HUES64 (cell line): ENCODE results near the gene PRR16.

Source experiments
- H3K27ac ChIP-seq: 2 replicates; pipeline ENCODE4 v1.7.0; 2013; ENCODE audit warnings: low read depth, low read length, inconsistent platforms
- H3K27me3 ChIP-seq: 2 replicates; pipeline ENCODE4 v1.6.1; 2013; ENCODE audit warnings: mild to moderate bottlenecking, low read length; ENCODE audit not compliant: insufficient read depth
- H3K36me3 ChIP-seq: 2 replicates; pipeline ENCODE4 v1.6.1; 2013; ENCODE audit warnings: mild to moderate bottlenecking, low read length; ENCODE audit not compliant: insufficient read depth
- H3K4me1 ChIP-seq: 2 replicates; pipeline ENCODE4 v1.6.1; 2013; ENCODE audit warnings: mild to moderate bottlenecking, low read length, moderate library complexity; ENCODE audit not compliant: insufficient read depth
- H3K4me3 ChIP-seq: 2 replicates; pipeline ENCODE4 v1.5.1; 2013; ENCODE audit warnings: mild to moderate bottlenecking, low read length, moderate library complexity
- H3K9ac ChIP-seq: 2 replicates; pipeline ENCODE4 v1.6.1; 2013; ENCODE audit warnings: mild to moderate bottlenecking, low read depth, low read length
- H3K9me3 ChIP-seq: 2 replicates; pipeline ENCODE4 v1.6.1; 2013; ENCODE audit warnings: low read depth, low read length; ENCODE audit not compliant: insufficient read depth
- WGBS: fragments of 150-250, 120-280 bp; methylation state at CpG from one replicate; pipeline ENCODE4 v1.1.7; 2013; ENCODE audit warnings: missing lambda C conversion rate; 5-methylcytosine and 5-hydroxymethylcytosine counted together

The PRR16 gene

DNA sequence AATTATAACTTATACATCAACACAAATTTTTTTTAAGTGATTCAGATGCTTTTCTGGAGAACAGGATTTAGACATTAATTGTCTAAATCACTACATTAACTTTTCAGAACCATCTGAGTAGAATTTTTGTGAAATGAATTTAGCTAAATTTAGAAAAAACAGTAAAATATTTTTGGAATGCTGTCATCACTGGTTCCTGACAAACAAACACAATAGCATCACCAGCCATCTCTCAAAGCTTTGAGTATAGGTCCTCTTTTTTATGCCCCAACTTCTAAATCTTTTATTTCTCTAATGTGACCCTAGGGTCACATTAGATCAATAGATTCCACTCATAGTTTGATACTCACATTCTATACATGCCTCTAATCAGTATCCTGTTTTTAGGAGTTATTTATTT is 104.6 kb downstream of the PRR16 start:
- Histone ChIP-seq H3K36me3 (no peaks in the 10 kb centered on the region), H3K27me3 (no peaks in the 10 kb centered on the region), H3K9ac (no peak overlapping the region), H3K9me3 (no peaks in the 10 kb centered on the region), H3K4me1 (no peaks in the 10 kb centered on the region), H3K4me3 (no peak overlapping the region), H3K27ac (no peak overlapping the region)

DNA sequence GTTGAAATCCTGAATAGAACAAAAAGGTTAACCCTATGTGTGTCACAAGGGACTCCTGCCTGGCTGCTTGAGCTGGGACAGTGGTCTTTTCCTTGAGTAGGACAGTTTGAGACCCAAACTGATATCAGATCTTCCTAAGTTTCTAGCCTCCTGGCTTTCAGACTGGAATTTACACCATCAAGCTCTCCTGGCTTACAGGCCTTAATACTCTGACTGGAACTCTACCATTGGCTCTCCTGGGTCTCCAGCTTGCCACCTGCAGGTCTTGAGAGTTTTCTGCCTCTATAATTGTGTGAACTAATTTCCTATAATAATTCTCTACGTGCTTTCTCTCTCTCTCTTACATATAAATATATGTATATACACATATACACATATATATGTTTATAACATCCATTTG is 112.5 kb downstream of the PRR16 start:
- no peak overlapping the region for H3K9ac ChIP-seq
- no peak overlapping the region for H3K27ac ChIP-seq
- WGBS = no CpG with 5 or more reads among the region's 1 CpG
- no peaks in the 10 kb centered on the region for H3K36me3 ChIP-seq
- H3K27me3 ChIP-seq = no peaks in the 10 kb centered on the region
- no peaks in the 10 kb centered on the region; the same call in 1 of the 2 replicates for H3K4me1 ChIP-seq
- no peak overlapping the region for H3K4me3 ChIP-seq
- no peaks in the 10 kb centered on the region for H3K9me3 ChIP-seq

DNA sequence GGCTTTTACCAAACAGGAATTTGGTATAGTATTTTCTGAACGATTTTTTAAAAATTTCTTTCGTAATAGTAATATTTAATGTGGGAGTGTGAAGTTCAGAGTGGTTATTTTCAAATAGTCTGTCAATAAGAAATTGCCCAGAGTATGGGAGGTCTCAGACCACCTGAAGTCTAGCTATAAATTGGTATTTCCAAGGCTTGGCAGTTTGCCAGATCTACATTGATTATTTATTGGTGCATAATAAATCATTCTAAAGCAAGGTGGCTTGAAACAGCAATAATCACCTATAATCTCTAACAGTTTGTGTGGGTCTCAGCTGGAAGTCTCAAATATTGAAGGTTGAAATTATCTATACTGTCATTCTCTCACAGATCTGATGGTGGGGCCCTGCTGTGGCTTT is 118.5 kb downstream of the PRR16 start:
- no peaks in the 10 kb centered on the region for H3K9me3 ChIP-seq
- H3K4me3 ChIP-seq = no peak overlapping the region
- no peak overlapping the region for H3K27ac ChIP-seq
- no peak overlapping the region for H3K9ac ChIP-seq
- WGBS = 79% methylated on average over 2 of the region's 2 CpGs
- no peaks in the 10 kb centered on the region for H3K27me3 ChIP-seq
- H3K4me1 ChIP-seq = no peaks in the 10 kb centered on the region
- no peaks in the 10 kb centered on the region for H3K36me3 ChIP-seq

DNA sequence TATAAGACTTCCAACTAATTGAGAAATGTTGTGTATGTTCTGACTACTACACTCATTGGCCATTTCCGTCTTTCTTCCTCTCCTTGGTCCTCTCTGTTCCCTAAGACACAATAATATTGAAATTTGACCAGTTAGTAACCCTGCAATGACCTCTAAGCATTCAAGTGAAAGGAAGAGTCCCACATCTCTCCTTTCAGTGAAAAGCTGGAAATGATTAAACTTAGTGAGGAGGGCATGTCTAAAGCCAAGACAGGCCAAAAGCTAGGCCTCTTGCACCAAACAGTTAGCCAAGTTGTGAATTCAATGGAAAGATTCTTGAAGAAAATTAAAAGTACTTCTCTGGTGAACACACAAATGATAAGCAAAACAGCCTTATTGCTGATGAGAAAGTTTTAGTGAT is 122.5 kb downstream of the PRR16 start:
- Histone ChIP-seq H3K9me3 (no peaks in the 10 kb centered on the region), H3K27me3 (no peaks in the 10 kb centered on the region)
- WGBS = 93% methylated on average over 1 of the region's 1 CpG

DNA sequence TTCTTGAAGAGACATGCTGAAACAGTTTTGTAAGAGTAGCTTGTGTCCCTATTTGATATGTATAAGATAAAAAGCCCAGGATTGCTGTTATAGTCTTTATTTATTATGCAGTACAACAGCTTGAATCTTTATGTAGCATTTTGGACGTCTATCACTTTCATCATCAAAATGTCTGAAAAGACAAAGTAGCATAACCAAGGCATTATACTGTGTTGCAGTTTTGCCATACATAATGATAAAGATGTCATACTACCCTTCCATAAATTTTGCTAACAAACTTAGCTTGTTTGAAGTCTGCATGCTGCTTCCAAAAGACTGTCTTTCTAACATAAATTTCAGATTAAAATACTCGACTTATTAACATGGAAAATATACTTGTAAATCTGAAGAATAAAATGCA is 127.8 kb downstream of the PRR16 start:
- no peak overlapping the region for H3K9ac ChIP-seq
- no peaks in the 10 kb centered on the region for H3K36me3 ChIP-seq
- H3K4me1 ChIP-seq = no peaks in the 10 kb centered on the region
- no peak overlapping the region for H3K27ac ChIP-seq
- no peak overlapping the region for H3K4me3 ChIP-seq
- H3K9me3 ChIP-seq = no peaks in the 10 kb centered on the region
- WGBS = 90% methylated on average over 2 of the region's 2 CpGs
- no peaks in the 10 kb centered on the region for H3K27me3 ChIP-seq

More for the DNA sequence above, 122.5 kb downstream of the PRR16 start:
- no peaks in the 10 kb centered on the region for H3K4me1 ChIP-seq
- H3K27ac ChIP-seq = no peak overlapping the region
- no peak overlapping the region for H3K4me3 ChIP-seq
- no peaks in the 10 kb centered on the region for H3K36me3 ChIP-seq
- no peak overlapping the region for H3K9ac ChIP-seq

DNA sequence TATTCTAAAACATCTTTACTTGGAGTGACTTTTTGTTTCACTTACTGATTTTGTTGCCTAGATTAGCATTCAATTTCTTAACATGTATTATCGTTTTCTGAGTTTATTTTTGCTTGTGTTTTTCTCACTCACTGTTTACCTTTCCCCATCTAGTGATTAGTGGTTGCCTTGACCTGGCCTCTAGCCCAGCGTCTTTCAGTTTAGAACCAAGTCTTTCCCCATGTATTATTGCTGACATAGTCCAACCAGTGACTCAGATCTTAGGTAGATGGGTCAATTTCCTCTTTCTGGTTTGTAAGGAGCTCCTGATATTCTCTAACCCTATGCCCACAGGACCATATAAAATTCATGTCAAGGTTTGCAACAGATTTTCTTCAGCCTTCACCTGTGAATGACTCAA is 135.5 kb downstream of the PRR16 start:
- H3K27ac ChIP-seq = no peak overlapping the region
- no peak overlapping the region for H3K4me3 ChIP-seq
- H3K36me3 ChIP-seq = no peaks in the 10 kb centered on the region
- WGBS = 80% methylated on average over 2 of the region's 2 CpGs
- no peak overlapping the region for H3K9ac ChIP-seq
- no peaks in the 10 kb centered on the region for H3K9me3 ChIP-seq
- H3K4me1 ChIP-seq = no peaks in the 10 kb centered on the region
- no peaks in the 10 kb centered on the region for H3K27me3 ChIP-seq

DNA sequence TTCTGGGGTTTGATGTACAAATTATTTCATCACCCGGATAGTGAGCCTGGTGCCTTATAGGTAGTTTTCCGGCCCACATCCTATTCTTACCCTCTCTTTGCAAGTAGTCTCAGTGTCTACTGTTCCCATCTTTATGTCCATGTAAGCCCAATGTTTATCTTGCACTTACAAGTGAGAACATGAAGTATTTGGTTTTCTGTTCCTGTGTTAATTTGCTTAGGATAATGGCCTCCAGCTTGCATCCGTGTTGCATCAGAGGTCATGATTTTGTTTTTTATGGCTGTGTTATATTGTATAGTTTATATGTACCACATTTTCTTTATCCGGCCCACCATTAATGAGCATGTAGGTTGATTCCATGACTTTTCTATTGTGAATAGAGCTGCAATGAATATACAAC is 136.5 kb downstream of the PRR16 start:
- Histone ChIP-seq H3K4me3 (no peak overlapping the region), H3K36me3 (no peaks in the 10 kb centered on the region), H3K27me3 (no peaks in the 10 kb centered on the region), H3K9me3 (no peaks in the 10 kb centered on the region), H3K4me1 (no peaks in the 10 kb centered on the region), H3K9ac (no peak overlapping the region), H3K27ac (no peak overlapping the region)
- WGBS = 94% methylated on average over 3 of the region's 4 CpGs

DNA sequence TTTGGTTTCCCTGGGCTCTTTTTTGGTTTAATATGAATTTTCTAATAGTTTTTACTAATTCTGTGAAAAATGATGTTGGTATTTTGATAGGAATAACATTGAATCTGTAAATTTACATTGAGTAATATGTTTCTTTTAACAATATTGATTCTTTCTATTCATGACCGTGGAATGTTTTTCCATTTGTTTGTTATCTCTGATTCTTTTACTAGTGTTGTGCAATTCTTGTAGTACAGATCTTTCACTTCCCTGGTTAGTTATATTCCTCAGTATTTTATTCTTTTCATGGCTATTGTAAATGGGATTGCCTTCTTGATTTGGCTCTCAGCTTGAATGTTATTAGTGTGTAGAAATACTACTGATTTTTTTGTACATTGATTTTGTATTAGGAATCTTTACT is 137.9 kb downstream of the PRR16 start:
- H3K36me3 ChIP-seq = no peaks in the 10 kb centered on the region
- H3K9ac ChIP-seq = no peak overlapping the region
- H3K4me3 ChIP-seq = no peak overlapping the region
- H3K27ac ChIP-seq = no peak overlapping the region
- H3K9me3 ChIP-seq = no peaks in the 10 kb centered on the region
- no peaks in the 10 kb centered on the region for H3K4me1 ChIP-seq
- no CpG with 5 or more reads among the region's 1 CpG for WGBS
- H3K27me3 ChIP-seq = no peaks in the 10 kb centered on the region

DNA sequence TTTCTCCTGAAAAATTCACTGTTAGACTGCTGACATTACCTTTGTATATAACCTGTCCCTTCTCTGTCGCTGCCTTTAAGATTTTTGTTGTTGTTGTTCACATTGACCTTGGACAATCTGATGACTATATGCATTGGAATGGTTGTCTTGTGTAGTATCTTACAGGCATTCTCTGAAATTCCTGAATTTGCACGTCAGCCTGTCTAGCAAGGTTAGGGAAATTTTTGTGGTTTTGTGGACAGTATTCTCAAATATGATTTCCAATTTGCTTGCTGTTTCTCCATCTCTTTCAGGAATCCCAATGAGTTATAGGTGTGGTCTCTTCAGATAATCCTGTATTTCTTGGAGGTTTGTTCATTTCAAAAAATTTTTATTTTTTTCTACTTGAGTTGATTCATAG is 140.8 kb downstream of the PRR16 start:
- H3K4me1 ChIP-seq = no peaks in the 10 kb centered on the region
- H3K36me3 ChIP-seq = no peaks in the 10 kb centered on the region
- H3K4me3 ChIP-seq = no peak overlapping the region
- no peaks in the 10 kb centered on the region for H3K27me3 ChIP-seq
- 93% methylated on average over 2 of the region's 2 CpGs for WGBS
- H3K9ac ChIP-seq = no peak overlapping the region
- no peak overlapping the region for H3K27ac ChIP-seq
- H3K9me3 ChIP-seq = no peaks in the 10 kb centered on the region

DNA sequence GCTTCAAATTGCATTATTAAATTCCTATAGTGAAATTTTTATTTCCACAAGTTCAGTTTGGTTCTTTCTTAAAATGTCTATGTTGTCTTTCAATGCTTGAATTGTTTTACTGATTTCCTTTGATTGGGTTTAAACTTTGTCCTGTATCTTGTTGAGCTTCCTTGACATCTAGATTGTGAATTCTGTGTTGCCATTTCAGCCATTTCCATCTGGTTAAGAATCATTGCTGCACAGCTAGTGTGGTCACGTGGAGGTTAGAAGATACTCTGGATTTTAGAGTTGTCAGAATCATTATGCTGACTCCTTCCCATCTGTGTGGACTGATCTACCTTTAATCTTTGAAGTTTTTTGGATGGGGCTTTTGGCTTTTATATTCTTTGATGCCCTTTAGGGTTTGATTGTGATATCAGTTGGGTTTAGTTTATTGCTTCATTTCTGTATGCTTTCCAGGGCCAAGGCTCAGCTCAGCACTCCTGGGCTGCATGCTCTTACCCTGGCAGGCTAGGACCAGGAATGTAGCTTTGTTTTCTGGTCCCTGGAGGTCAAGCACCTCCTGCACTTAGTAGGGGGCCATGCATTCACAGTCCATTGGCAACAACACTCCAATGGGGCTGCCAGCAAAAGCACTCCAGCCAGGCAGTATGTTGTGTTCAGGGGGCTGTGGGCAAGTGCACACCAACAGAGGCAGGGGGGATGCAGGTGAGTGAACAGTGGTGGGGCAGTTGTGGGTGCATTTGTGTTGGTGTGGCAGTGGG is 141.4 kb downstream of the PRR16 start:
- no peaks in the 10 kb centered on the region for H3K4me1 ChIP-seq
- WGBS = 91% methylated on average over 1 of the region's 1 CpG
- H3K9me3 ChIP-seq = no peaks in the 10 kb centered on the region
- no peaks in the 10 kb centered on the region for H3K27me3 ChIP-seq
- no peaks in the 10 kb centered on the region for H3K36me3 ChIP-seq
- H3K4me3 ChIP-seq = no peak overlapping the region
- H3K27ac ChIP-seq = no peak overlapping the region
- no peak overlapping the region for H3K9ac ChIP-seq

DNA sequence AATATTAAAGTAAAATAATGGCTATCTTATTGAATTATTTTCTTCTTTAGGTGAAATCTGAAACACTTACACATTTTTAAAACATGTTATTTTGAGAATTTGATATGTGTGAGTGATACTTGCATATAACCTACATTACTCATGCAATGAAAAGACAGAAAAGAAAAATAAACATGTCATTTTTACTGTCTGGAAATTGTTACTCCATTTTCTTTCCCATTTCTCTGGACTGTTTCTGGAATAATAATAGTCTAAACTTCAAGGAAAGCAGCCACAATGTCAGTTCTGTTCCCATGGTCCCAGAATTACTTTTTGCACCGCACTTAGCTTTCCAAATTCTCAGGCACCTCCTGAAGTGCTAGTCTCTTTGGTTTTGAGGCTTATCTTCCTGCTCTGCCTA is 145.5 kb downstream of the PRR16 start:
- Histone ChIP-seq H3K9ac (no peak overlapping the region), H3K36me3 (no peaks in the 10 kb centered on the region), H3K27ac (no peak overlapping the region), H3K27me3 (no peaks in the 10 kb centered on the region), H3K4me3 (no peak overlapping the region), H3K4me1 (no peaks in the 10 kb centered on the region), H3K9me3 (no peaks in the 10 kb centered on the region)
- WGBS = 96% methylated on average over 1 of the region's 1 CpG

DNA sequence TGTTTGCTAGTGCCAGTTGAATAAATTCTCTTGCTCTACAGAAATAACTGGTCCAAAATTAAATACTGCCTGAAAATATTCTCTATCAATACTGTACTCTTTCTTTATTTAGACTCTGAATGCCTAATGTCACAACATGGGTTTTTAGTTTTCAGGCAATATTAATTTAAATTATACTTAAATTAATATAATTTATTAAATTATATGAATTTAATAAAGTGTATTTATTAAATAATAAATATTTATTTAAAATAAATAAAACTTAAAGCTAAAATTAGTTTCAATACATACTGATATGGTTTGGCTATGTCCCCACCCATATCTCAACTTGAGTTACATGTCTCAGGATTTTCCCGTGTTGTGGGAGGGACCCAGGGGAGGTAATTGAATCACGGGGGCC is 146.0 kb downstream of the PRR16 start:
- no peaks in the 10 kb centered on the region for H3K27me3 ChIP-seq
- no peak overlapping the region for H3K27ac ChIP-seq
- no peak overlapping the region for H3K4me3 ChIP-seq
- H3K4me1 ChIP-seq = no peaks in the 10 kb centered on the region
- no peaks in the 10 kb centered on the region for H3K36me3 ChIP-seq
- H3K9me3 ChIP-seq = no peaks in the 10 kb centered on the region
- H3K9ac ChIP-seq = no peak overlapping the region
- WGBS = 100% methylated on average over 2 of the region's 2 CpGs
